Breast epithelium (tissue), 3 donors: Measurements from ENCODE around the gene PLVAP.

Experiments used
- POLR2A ChIP-seq: fragments of 450-650 bp; IDR thresholded peaks from one replicate; pipeline ENCODE4 v1.6.1; 2016; ENCODE audit warnings: antibody characterized with exemption, mild to moderate bottlenecking, moderate library complexity
- POLR2AphosphoS5 ChIP-seq, 3 donors: sonication (generic); formaldehyde crosslinking; IDR thresholded peaks; one replicate each; pipeline ENCODE4 v1.6.1; 2017; ENCODE audit warnings: antibody characterized with exemption in 3 of 3
- TF ChIP-seq, protein P1 (sequence below), 3 donors: fragments of 450-650 bp; IDR thresholded peaks; one replicate each; pipeline ENCODE4 v1.5.1; 2016 to 2017; ENCODE audit warnings: antibody characterized with exemption in 3 of 3, mild to moderate bottlenecking in 3 of 3, moderate library complexity in 3 of 3

DNA sequence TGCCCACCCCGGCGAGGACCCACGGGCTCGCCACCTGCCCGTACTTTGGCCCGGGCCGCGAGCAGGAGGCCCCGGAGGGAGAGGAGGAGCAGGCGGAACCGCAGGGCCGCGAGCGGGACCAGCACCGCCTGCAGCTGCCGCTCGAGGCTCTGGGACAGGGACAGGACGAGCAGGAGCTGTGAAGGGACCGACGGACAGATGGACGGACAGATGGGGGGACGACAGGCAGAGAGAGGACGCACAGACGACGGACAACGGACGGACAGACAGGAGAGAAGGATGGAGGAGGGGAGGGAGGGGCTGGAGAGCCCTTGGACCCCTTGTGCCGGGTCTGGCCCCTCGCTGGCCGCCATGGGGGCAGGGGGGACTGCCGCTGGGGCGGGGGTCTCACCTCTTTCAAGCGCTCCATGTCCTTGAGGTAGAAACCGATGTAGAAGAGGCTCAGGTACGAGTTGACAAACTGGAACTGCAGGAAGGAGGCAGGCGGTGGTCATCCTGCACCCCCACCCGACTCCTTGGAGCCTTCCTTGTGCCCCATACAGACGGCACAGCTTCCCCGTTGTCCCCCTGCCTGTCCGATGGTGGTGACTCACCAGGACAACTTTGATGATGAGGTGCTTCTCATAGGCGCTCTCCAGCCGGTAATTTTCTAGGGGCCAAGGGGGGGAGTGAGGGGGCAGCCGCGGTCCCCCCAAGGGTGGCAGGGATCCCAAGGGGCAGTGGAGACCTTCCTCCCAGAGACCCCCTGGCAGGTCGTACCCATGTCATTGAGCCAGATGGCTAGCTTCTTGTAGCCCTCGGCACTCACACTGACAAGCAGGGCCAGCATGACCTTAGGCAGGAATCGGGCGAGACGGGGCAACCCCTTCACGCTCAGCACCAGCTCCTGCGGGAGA is 47.5 kb downstream of the PLVAP start:
- TF ChIP-seq, protein P1, sequence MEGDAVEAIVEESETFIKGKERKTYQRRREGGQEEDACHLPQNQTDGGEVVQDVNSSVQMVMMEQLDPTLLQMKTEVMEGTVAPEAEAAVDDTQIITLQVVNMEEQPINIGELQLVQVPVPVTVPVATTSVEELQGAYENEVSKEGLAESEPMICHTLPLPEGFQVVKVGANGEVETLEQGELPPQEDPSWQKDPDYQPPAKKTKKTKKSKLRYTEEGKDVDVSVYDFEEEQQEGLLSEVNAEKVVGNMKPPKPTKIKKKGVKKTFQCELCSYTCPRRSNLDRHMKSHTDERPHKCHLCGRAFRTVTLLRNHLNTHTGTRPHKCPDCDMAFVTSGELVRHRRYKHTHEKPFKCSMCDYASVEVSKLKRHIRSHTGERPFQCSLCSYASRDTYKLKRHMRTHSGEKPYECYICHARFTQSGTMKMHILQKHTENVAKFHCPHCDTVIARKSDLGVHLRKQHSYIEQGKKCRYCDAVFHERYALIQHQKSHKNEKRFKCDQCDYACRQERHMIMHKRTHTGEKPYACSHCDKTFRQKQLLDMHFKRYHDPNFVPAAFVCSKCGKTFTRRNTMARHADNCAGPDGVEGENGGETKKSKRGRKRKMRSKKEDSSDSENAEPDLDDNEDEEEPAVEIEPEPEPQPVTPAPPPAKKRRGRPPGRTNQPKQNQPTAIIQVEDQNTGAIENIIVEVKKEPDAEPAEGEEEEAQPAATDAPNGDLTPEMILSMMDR (IDR thresholded peaks at IDR 0.05): no peak
- no peak for TF ChIP-seq POLR2AphosphoS5 (IDR thresholded peaks at IDR 0.05)
- TF ChIP-seq POLR2A: no peak
